Measurements from ENCODE around the gene CD300LB. TPM values are rescaled to one million over a fixed set of nuclear protein-coding genes. Genes with fewer than 3 reads are reported as not detected.

The CD300LB gene
- total RNA-seq, 1 experiment from 2014 or later: not detected

GRCh38 chr17:74567397-74567796 lies 36.1 kb upstream of the CD300LB start, which contains the start of gene CD300H:
TSS of gene CD300H (minus strand) at chr17:74567509.
- ChIA-PET CTCF (no interaction called here), POLR2A (ENCODE audit: low non-redundant PET) (no interaction called here)
- intact Hi-C loops (cut with micrococcal nuclease; ENCODE audit: unreplicated experiment): no loop called here
- no peak for TF ChIP-seq CTCF (conservative IDR thresholded peaks at IDR 0.05; ENCODE audit: low read depth, low read length)
- no peak for TF ChIP-seq EZH2 (IDR thresholded peaks at IDR 0.05; ENCODE audit: borderline replicate concordance, low read depth, low read length, poor library complexity, severe bottlenecking)
- DNase-seq (ENCODE audit: low spot score): no peak
- BruUV-seq (replicated peaks): no TSS peak
- Histone ChIP-seq H3K27me3 (replicated peaks; ENCODE audit: insufficient read depth, low read depth, low read length, poor library complexity) (no peaks in the 10 kb centered on the region), H3K4me1 (ENCODE audit: insufficient read depth, low read length, poor library complexity, severe bottlenecking) (no peaks in the 10 kb centered on the region), H3K27ac (ENCODE audit: low read depth, low read length, poor library complexity, severe bottlenecking) (no peak within 1 kb of the TSS), H3K36me3 (ENCODE audit: insufficient read depth, low read length, poor library complexity, severe bottlenecking) (no peaks in the 10 kb centered on the region), H3K9me3 (ENCODE audit: low read depth, low read length, poor library complexity, severe bottlenecking) (no peaks in the 10 kb centered on the region), H3K4me3 (ENCODE audit: low read depth, low read length, poor library complexity, severe bottlenecking) (no peak within 1 kb of the TSS)

- ChIA-PET CTCF (interaction anchor here (0.8 to 1.0 kb wide), 3 partner anchors 15 to 187 kb away, joined by 3 to 4 read pairs (median 3); no protein-coding TSS in a partner anchor), POLR2A (ENCODE audit: low non-redundant PET) (interaction anchor here (0.6 to 0.7 kb wide), 2 partner anchors 30 to 171 kb away, joined by 3 read pairs; partner anchors contain the start of gene RAB37)
- Histone ChIP-seq H3K9me3 (ENCODE audit: low read depth, low read length, poor library complexity, severe bottlenecking) (no peaks in the 10 kb centered on the region), H3K4me3 (ENCODE audit: low read depth, low read length, poor library complexity, severe bottlenecking) (no peak overlapping the region), H3K27me3 (replicated peaks; ENCODE audit: insufficient read depth, low read depth, low read length, poor library complexity) (no peaks in the 10 kb centered on the region), H3K27ac (ENCODE audit: low read depth, low read length, poor library complexity, severe bottlenecking) (no peak overlapping the region), H3K36me3 (ENCODE audit: insufficient read depth, low read length, poor library complexity, severe bottlenecking) (no peaks in the 10 kb centered on the region), H3K4me1 (ENCODE audit: insufficient read depth, low read length, poor library complexity, severe bottlenecking) (no peaks in the 10 kb centered on the region)
- peak; percentile 58 for DNase-seq (ENCODE audit: low spot score)
- TF ChIP-seq CTCF (conservative IDR thresholded peaks at IDR 0.05; ENCODE audit: low read depth, low read length) (peak; percentile 85), EZH2 (IDR thresholded peaks at IDR 0.05; ENCODE audit: borderline replicate concordance, low read depth, low read length, poor library complexity, severe bottlenecking) (no peak)
- intact Hi-C loops (cut with micrococcal nuclease; ENCODE audit: unreplicated experiment): no loop called here
- no TSS peak for BruUV-seq (replicated peaks)
Observed at GRCh38 chr17:74566132-74566753, 35.0 kb upstream of the CD300LB start.

- Histone ChIP-seq H3K36me3 (ENCODE audit: insufficient read depth, low read length, poor library complexity, severe bottlenecking) (no peaks in the 10 kb centered on the region), H3K4me1 (ENCODE audit: insufficient read depth, low read length, poor library complexity, severe bottlenecking) (no peaks in the 10 kb centered on the region), H3K27ac (ENCODE audit: low read depth, low read length, poor library complexity, severe bottlenecking) (no peak overlapping the region), H3K9me3 (ENCODE audit: low read depth, low read length, poor library complexity, severe bottlenecking) (no peaks in the 10 kb centered on the region), H3K27me3 (replicated peaks; ENCODE audit: insufficient read depth, low read depth, low read length, poor library complexity) (no peaks in the 10 kb centered on the region), H3K4me3 (ENCODE audit: low read depth, low read length, poor library complexity, severe bottlenecking) (no peak overlapping the region)
- ChIA-PET POLR2A (ENCODE audit: low non-redundant PET) (no interaction called here), CTCF (no interaction called here)
- BruUV-seq (replicated peaks): no TSS peak
- intact Hi-C loops (cut with micrococcal nuclease; ENCODE audit: unreplicated experiment): no loop called here
- no peak for TF ChIP-seq EZH2 (IDR thresholded peaks at IDR 0.05; ENCODE audit: borderline replicate concordance, low read depth, low read length, poor library complexity, severe bottlenecking)
- no peak for TF ChIP-seq CTCF (conservative IDR thresholded peaks at IDR 0.05; ENCODE audit: low read depth, low read length)
- no peak for DNase-seq (ENCODE audit: low spot score)
Observed at GRCh38 chr17:74565126-74565525, 33.9 kb upstream of the CD300LB start.

All from A673 (cell line).